HepG2 (cell line): Measurements from ENCODE around the gene TKTL1. TPM values are rescaled to one million over a fixed set of nuclear protein-coding genes. Genes with fewer than 3 reads are reported as not detected.
A peak's percentile ranks its signal among the peaks of the same experiment; 100 is the strongest.

Source experiments
- ATAC-seq: fragments of 200-7000 bp; cut with Tn5 transposase; 3 replicates; pipeline ENCODE4 v1.9.1; 2020; ENCODE audit warnings: mild to moderate bottlenecking, moderate library complexity
- BruUV-seq: library from RNA; stranded (reverse); fragments of 400-500 nt; replicated peaks from 2 replicates; lab custom pipeline; 2021; lab: Mats Ljungman, UMichigan
- CTCF ChIA-PET: fragments of 300-600 bp; formaldehyde crosslinking; extraction: SDS; loops from one replicate; lab custom pipeline; 2021; ENCODE audit warnings: low total read pairs, inconsistent platforms, low intra/inter-chr PET ratio; lab: Yijun Ruan, JAX
- POLR2A ChIA-PET: fragments of 350-600 bp; sonication (Branson Sonifier 250); formaldehyde crosslinking; loops from one replicate; lab custom pipeline; 2020; ENCODE audit warnings: antibody characterized with exemption, inconsistent platforms; lab: Yijun Ruan, JAX
- DNase-seq: peaks from one replicate; pipeline ENCODE4 v3.0.0-alpha.2; 2015; ENCODE audit warnings: low spot score
- FAIRE-seq: peaks from 3 replicates; lab custom pipeline; 2011; peaks lifted over from hg19 to GRCh38; lab: Jason Lieb, UNC
- H2AFZ ChIP-seq: one replicate; pipeline ENCODE4 v1.6.1; 2011; ENCODE audit warnings: low read length, inconsistent platforms
- H3K27ac ChIP-seq: fragments of 300-600 bp; 3 replicates; pipeline ENCODE4 v1.8.0; 2011; ENCODE audit warnings: mixed run types, mild to moderate bottlenecking, mixed read lengths, low read length, inconsistent platforms; ENCODE audit not compliant: insufficient read depth; ENCODE audit errors: extremely low read length
- H3K27me3 ChIP-seq, 2 experiments: fragments of 200-600 bp in 1 of 2; 2 replicates in 1 of 2; 3 replicates in 1 of 2; pipeline versions ENCODE4 v1.6.0 to v1.8.0; 2011; ENCODE audit warnings: low read length in 2 of 2, mild to moderate bottlenecking in 2 of 2, moderate library complexity in 2 of 2, inconsistent platforms in 1 of 2; ENCODE audit not compliant: insufficient read depth in 2 of 2, control insufficient read depth in 1 of 2
- H3K36me3 ChIP-seq, 2 experiments: fragments of 200-600 bp in 1 of 2; replicated peaks in 1 of 2; 2 replicates in 1 of 2; 3 replicates in 1 of 2; pipeline versions ENCODE4 v1.5.1 to v1.8.0; 2011; ENCODE audit warnings: low read length in 2 of 2, inconsistent platforms in 1 of 2; ENCODE audit not compliant: insufficient read depth in 2 of 2, control insufficient read depth in 1 of 2
- H3K4me1 ChIP-seq: 2 replicates; pipeline ENCODE4 v1.5.1; 2012; ENCODE audit warnings: low read length, inconsistent platforms; ENCODE audit not compliant: insufficient read depth
- H3K4me2 ChIP-seq: 2 replicates; pipeline ENCODE4 v1.6.0; 2011; ENCODE audit warnings: low read depth, low read length, inconsistent platforms
- H3K4me3 ChIP-seq, 3 experiments: fragments of 200-600 bp in 1 of 3; sonication (generic), shearing (Covaris generic) in 1 of 3; replicated peaks in 1 of 3; 2 replicates each; pipeline ENCODE4 v1.5.1; 2011 to 2016; ENCODE audit warnings: low read length in 3 of 3, inconsistent platforms in 2 of 3, low read depth in 2 of 3, mild to moderate bottlenecking in 2 of 3, control low read depth in 1 of 3, mixed read lengths in 1 of 3; ENCODE audit not compliant: insufficient read depth in 1 of 3
- H3K79me2 ChIP-seq: one replicate; pipeline ENCODE4 v1.6.1; 2011; ENCODE audit warnings: low read length, inconsistent platforms; ENCODE audit not compliant: insufficient read depth
- H3K9ac ChIP-seq: 2 replicates; pipeline ENCODE4 v1.6.0; 2011; ENCODE audit warnings: mild to moderate bottlenecking, low read depth, low read length, inconsistent platforms; ENCODE audit not compliant: insufficient read depth
- H3K9me3 ChIP-seq: 2 replicates; pipeline ENCODE4 v1.5.1; 2012; ENCODE audit warnings: mild to moderate bottlenecking, low read length
- H4K20me1 ChIP-seq: 2 replicates; pipeline ENCODE4 v1.6.0; 2011; ENCODE audit warnings: inconsistent platforms, mild to moderate bottlenecking, low read length, moderate library complexity; ENCODE audit not compliant: insufficient read depth
- CTCF ChIP-seq: sonication (generic); formaldehyde crosslinking; IDR thresholded peaks from 2 replicates; pipeline ENCODE4 v1.5.0; 2020; ENCODE audit warnings: mild to moderate bottlenecking, missing genetic modification reagents, moderate library complexity
- E2F5 ChIP-seq: sonication (generic); formaldehyde crosslinking; conservative IDR thresholded peaks from 2 replicates; pipeline ENCODE4 v1.4.0; 2020; ENCODE audit warnings: missing genetic modification reagents
- RBAK ChIP-seq: sonication (generic); formaldehyde crosslinking; IDR thresholded peaks from 2 replicates; pipeline ENCODE4 v1.5.1; 2020; ENCODE audit warnings: mild to moderate bottlenecking, missing genetic modification reagents
- SMC3 ChIP-seq: IDR thresholded peaks from 2 replicates; pipeline ENCODE4 v1.6.1; 2011; ENCODE audit warnings: low read length, improper control_type of control experiment
- SRSF4 ChIP-seq: fragments of 200-400 bp; formaldehyde crosslinking; IDR thresholded peaks from one replicate; pipeline ENCODE4 v1.6.1; 2018; ENCODE audit warnings: mild to moderate bottlenecking, low read depth, low read length, moderate library complexity; ENCODE audit not compliant: poor library complexity, severe bottlenecking
- STAG1 ChIP-seq: sonication (generic); formaldehyde crosslinking; IDR thresholded peaks from 2 replicates; pipeline ENCODE4 v1.4.0; 2020; ENCODE audit warnings: missing genetic modification reagents
- ZBTB21 ChIP-seq: sonication (generic); formaldehyde crosslinking; IDR thresholded peaks from 2 replicates; pipeline ENCODE4 v1.4.0; 2020; ENCODE audit warnings: missing genetic modification reagents
- WGBS: methylation state at CpG from one replicate; pipeline ENCODE4 v1.1.6; 2017; ENCODE audit warnings: low lambda C conversion rate; 5-methylcytosine and 5-hydroxymethylcytosine counted together
- in situ Hi-C: cut with HindIII; loops from 2 replicates; pipeline ENCODE4 v1.10.0; 2017; ENCODE audit warnings: low pct_unique_long_range_greater_than_20kb; ENCODE audit not compliant: extremely low pct_ligation_motif_present
- intact Hi-C: fragments of 100-400 bp; cut with micrococcal nuclease; formaldehyde crosslinking; loops from one replicate; pipeline ENCODE4 v1.10.0; 2022; ENCODE audit not compliant: unreplicated experiment
- polyA plus RNA-seq, 8 experiments: library from polyadenylated mRNA; depleted of rRNA in 3 of 8; stranded (reverse) in 7 of 8; unstranded in 1 of 8; fragments of >200 nt; fragmentation: Illumina TruSeq in 4 of 8; extraction: Trizol in 4 of 8; gene quantifications; 2 replicates each; pipeline versions ENCODE4 v1.2.1 to v1.2.3, GENCODE V29; 2011 to 2016; ENCODE audit warnings: low read depth in 4 of 8, missing spikeins in 1 of 8, mixed read lengths in 1 of 8; ENCODE audit not compliant: insufficient read depth in 1 of 8
- total RNA-seq, 5 experiments: library from RNA; depleted of rRNA; stranded (reverse); fragments of >200 nt; fragmentation: Illumina TruSeq; extraction: Trizol; gene quantifications; 2 replicates each; pipeline ENCODE4 v1.2.3, GENCODE V29; 2016; ENCODE audit warnings: low read depth in 1 of 5

The TKTL1 gene
- total and polyA plus RNA-seq, 2 of the 13 experiments (the other 11 are each of a cell fraction or from before 2014, with no cell fraction given) = not detected

GRCh38 chrX:154308108-154308946, 12.7 kb downstream of the TKTL1 start:
- no peak overlapping the region for H3K9ac ChIP-seq
- H3K4me2 ChIP-seq = no peak overlapping the region
- ChIA-PET CTCF (interaction anchor here (1.4 kb wide), 1 partner anchor 172 kb away, joined by 7 read pairs; no protein-coding TSS in a partner anchor), POLR2A (no interaction called here)
- H3K36me3 ChIP-seq = no peaks in the 10 kb centered on the region
- no peak overlapping the region for H3K27ac ChIP-seq
- peak; percentile 90 for FAIRE-seq
- DNase-seq = peak; percentile 16
- in situ Hi-C loops = no loop called here
- H4K20me1 ChIP-seq = no peaks in the 10 kb centered on the region
- intact Hi-C loops = no loop called here
- no peaks in the 10 kb centered on the region for H3K9me3 ChIP-seq
- no peak overlapping the region for H2AFZ ChIP-seq
- 54% methylated on average over 7 of the region's 9 CpGs for WGBS
- no peaks in the 10 kb centered on the region for H3K79me2 ChIP-seq
- H3K27me3 ChIP-seq = no peaks in the 10 kb centered on the region
- peaks cover 9% of the 10 kb centered on the region for H3K4me1 ChIP-seq
- TF ChIP-seq E2F5 (CRISPR knock-in tag) (no peak), STAG1 (CRISPR knock-in tag) (peak; percentile 16; the same call in 1 of the 2 replicates), ZBTB21 (CRISPR knock-in tag) (no peak), CTCF (CRISPR knock-in tag) (peak; percentile 62), SRSF4 (no peak), SMC3 (peak; percentile 26; the same call in 1 of the 2 replicates), RBAK (CRISPR knock-in tag) (no peak)
- BruUV-seq = no TSS peak
- ATAC-seq = peak; percentile 63
- no peak overlapping the region for H3K4me3 ChIP-seq
